Measurements from ENCODE around the gene NUDT8.
A peak's percentile ranks its signal among the peaks of the same experiment; 100 is the strongest.

The NUDT8 gene

GRCh38 chr11:67585911-67586310 is 43.8 kb downstream of the NUDT8 start:
- no peak for DNase-seq

GRCh38 chr11:67584881-67585873 is 44.6 kb downstream of the NUDT8 start:
- DNase-seq: no peak

DNA sequence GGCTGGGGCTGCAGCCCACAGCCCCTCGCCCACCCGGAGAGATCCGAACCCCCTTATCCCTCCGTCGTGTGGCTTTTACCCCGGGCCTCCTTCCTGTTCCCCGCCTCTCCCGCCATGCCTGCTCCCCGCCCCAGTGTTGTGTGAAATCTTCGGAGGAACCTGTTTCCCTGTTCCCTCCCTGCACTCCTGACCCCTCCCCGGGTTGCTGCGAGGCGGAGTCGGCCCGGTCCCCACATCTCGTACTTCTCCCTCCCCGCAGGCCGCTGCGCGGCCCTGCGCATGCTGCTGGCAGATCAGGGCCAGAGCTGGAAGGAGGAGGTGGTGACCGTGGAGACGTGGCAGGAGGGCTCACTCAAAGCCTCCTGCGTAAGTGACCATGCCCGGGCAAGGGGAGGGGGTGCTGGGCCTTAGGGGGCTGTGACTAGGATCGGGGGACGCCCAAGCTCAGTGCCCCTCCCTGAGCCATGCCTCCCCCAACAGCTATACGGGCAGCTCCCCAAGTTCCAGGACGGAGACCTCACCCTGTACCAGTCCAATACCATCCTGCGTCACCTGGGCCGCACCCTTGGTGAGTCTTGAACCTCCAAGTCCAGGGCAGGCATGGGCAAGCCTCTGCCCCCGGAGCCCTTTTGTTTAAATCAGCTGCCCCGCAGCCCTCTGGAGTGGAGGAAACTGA is 45.4 kb downstream of the NUDT8 start:
- no peak for DNase-seq

DNA sequence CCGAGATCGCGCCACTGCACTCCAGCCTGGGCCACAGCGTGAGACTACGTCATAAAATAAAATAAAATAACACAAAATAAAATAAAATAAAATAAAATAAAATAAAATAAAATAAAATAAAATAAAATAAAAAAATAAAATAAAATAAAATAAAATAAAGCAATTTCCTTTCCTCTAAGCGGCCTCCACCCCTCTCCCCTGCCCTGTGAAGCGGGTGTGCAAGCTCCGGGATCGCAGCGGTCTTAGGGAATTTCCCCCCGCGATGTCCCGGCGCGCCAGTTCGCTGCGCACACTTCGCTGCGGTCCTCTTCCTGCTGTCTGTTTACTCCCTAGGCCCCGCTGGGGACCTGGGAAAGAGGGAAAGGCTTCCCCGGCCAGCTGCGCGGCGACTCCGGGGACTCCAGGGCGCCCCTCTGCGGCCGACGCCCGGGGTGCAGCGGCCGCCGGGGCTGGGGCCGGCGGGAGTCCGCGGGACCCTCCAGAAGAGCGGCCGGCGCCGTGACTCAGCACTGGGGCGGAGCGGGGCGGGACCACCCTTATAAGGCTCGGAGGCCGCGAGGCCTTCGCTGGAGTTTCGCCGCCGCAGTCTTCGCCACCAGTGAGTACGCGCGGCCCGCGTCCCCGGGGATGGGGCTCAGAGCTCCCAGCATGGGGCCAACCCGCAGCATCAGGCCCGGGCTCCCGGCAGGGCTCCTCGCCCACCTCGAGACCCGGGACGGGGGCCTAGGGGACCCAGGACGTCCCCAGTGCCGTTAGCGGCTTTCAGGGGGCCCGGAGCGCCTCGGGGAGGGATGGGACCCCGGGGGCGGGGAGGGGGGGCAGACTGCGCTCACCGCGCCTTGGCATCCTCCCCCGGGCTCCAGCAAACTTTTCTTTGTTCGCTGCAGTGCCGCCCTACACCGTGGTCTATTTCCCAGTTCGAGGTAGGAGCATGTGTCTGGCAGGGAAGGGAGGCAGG is 46.2 kb downstream of the NUDT8 start, which contains the start of gene GSTP1:
Gene GSTP1, plus strand, starts transcription at position 566 of the 958 bp plus-strand sequence. Its CDS starts 32 bp downstream, at position 598.
- no peak for DNase-seq

GRCh38 chr11:67582011-67582410 is 47.7 kb downstream of the NUDT8 start:
- DNase-seq: no peak

DNA sequence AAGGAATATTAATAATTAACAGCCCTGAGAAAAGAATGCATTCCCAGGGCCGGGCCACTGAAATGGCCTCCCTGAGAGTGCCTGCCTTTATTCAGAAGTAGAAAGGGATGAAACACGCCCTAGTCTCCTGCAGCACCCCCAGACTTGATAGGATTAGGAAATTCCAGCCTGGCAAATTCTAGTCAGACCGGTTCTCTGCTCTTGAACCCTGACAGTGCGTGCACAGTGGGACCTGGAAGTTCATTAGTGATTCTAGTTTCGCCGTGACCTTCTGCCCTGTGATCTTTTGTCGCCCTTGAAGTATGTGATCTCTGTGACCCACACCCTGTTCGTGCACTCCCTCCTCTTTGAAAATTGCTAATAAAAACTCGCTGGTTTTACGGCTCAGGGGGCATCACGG is 48.3 kb downstream of the NUDT8 start:
- peak; percentile 56 for DNase-seq

DNA sequence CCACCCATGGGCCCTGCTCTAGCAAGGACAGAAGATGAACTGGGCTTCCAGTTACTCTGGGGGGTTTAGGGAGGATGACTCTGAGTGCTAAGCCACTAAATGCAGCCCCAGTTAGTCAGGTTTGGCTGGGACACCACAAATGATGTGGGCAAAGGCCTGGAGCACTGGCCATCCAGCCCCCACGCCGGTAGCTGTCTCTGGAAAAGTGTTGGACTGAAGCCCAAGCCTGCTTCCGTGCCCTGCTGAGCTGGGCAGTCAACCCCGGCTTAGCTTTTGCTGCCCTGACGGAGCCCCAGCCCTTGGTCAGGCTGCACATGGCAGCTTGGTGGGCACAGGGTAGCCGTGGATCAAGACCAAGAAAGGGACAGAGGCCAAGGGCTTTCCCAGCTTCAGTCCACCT is 51.8 kb downstream of the NUDT8 start:
- DNase-seq: no peak
